HG03457 (cell line): ENCODE data around the gene TRAF6.

Source experiments
- ATAC-seq: cut with Tn5 transposase; IDR thresholded peaks from one replicate; pipeline ENCODE4 v1.9.1; 2021; ENCODE audit warnings: moderate number of reproducible peaks; ENCODE audit not compliant: unreplicated experiment

The TRAF6 gene

DNA sequence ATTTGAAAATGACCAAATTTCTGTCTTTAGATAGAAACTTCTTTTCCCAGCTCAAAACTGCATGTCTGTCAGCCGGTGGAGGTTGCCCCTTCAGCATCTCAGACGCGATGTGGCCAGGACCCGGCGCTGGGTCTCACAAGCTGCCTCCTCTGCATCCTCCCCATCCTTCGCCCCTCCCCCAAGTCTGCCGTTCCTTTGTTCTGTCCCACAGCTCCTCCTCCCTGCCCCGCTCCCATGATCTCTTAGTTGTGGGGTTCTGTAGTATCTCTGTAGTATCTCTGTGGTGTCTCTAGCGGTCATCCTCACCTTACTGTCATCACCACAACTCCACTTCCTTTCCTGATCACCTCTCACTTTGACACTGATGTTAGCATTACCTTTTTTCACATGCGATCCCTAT is 49.9 kb downstream of the TRAF6 start:
- no peak for ATAC-seq

DNA sequence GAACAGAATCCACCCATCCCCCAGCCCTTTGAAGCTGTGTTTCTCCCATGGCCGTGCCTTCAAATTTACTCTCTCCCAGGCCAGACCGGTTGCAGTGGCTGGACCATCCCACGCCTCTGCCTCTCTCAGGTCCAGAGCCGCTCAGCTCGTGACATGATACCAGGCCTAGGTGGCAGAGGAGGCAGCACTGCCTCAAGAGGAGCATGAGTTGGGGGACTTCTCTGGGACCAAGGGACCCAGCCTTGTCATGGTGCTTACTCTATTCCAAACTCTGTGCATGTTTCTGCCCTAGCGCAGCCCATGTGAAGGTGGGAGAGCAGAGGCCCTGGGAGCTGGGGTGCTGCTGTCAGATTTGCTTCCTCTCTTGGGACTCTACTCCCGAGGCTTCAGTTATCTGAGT is 51.0 kb downstream of the TRAF6 start:
- ATAC-seq = no peak

DNA sequence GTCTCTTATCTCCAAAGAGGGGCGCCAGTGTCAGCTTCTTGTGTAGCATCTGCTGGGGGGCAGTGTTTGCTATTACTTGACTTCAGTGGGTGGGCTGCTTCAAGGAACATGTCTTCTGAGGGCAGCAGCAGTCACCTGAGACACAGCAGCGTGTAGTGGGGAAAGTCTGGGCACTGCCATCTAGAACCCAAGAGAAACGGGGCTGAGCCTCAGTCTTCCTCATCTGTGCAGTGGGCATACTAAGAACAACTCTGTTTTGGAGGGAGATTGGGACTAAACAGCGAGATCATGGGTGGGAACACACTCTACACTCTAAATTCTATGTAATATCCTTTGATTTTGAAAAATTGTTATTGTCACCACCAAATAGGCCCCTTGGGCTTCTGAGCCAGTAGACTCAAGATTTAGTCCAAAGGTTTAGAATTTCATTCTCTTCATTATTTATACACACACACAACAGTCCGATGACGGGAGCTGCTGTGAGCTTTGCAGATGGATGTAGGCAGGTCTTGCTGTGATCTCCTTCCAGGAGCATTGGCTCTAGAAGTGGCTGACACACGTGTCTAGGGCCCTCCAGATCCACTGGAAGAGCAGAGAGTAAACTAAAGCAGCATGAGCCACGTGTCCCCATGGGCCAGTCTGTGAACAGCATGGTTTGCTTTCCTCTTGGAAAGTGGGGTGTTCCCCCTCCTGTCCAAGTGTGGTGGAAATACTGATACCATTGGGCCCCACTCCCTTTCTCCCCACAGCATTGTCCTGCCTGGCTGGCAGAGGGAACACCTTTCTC is 51.8 kb downstream of the TRAF6 start:
- no peak for ATAC-seq

DNA sequence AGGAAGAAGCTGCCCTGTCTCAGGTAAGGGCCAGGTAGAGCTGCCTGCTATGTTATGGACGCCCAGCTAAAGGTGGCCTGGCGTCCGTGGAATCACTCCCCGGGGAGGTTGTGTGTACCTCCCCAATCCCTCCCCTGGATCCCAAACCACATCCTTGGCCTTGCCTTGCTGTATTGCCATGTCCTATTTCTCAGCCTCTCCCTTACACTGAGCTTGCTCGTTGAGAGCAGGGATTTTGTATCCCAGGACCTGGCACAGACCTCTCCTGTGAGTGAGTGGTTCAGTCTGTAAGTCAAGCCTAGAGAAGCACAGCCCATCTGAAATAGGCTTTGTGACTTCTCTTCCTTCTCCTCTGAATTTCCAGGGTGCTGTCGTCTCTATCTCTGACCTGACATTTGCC is 53.9 kb downstream of the TRAF6 start:
- ATAC-seq = no peak

DNA sequence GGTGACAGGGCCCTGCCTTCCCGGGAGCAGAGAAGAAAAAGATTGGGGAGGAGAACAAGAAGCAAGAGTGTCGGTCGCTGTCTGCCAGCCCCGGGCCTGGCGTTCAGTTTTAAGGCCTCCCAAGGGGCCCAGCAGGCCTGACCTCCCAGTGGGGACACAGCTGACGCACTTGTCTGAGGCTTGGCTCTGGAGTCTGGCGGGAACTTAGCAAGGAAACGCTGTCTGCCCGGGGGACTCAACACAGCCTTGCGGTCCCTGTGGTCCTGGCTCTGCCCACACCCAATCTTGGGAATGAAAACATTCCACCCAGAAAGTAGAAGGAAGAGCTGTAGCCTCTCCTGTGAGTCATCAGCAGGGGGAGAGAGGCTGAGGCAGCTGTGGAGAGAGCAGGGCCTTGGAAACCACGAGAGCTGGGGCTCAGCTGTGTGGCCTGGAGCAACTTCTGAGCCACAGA is 54.4 kb downstream of the TRAF6 start:
- ATAC-seq = no peak

DNA sequence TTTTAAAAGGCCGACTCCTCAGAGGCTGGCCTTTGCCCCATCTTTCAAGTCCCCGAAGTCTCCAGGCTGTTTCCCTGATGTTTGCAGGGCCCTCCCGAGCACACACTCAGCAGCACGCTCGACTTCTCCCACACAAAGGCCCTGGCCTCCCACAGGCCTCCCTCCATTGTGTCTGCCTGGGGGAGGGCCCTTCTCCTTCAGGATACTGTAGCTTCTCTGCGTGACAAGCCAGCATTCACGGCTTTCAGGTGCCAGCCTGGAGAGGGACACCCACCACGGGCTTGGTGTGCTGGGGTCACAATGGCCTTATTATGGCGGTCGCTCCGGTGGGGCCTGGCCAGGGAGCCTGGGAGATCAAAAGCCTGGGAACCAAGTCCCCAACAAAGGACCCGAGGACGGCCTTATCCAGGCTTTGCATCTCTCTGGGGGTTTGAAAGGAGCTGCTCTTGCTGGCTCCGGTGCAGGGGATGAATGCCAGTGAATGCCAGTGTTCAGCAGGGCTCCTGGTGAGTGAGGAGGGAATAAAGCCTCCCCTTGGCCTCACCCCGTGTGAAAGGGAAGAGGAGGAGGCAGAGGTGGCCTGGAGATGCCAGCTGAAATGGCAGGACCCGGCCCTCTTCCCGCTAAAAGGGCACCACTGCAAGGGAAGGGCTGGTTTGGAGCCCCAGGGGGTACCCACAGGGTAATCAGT is 55.0 kb downstream of the TRAF6 start:
- no peak for ATAC-seq

DNA sequence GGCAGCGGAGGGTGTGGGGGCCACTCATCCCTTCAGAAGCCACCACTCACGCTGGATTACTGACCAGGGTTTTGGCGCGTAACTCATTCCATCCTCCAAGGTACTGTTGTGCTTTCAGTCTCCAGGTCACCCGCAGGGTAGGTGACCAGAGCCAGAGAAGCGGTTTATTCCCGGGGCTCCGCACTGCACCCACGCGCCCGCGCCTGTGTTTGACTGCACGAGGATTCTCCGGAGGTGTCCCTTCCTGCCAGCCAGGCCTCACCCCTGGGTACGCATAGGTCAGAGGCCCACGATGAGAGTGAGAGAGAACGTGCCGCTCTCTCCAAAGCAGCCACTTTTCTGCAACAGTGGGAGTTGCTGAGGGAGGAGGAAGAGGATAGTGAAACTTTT is 55.5 kb downstream of the TRAF6 start:
- no peak for ATAC-seq

DNA sequence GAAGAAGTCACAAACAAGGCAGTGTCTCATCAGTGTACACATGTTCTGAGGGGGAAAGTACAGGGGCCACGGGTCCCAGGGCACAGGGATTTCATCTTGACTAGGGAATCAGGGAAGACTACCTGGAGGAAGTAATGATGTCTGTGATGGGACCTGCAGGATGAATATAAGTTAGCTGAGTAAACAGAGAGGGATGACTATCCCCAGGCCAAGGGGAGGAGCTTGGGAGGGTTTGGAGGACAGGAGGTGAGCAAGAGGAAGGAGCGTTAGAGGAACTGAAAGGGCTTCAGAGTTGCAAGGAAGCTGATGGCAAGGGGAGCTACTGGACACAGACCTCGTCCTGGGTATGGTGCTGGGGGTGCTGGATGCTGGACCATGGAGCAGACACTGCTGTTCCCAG is 56.4 kb downstream of the TRAF6 start:
- no peak for ATAC-seq

DNA sequence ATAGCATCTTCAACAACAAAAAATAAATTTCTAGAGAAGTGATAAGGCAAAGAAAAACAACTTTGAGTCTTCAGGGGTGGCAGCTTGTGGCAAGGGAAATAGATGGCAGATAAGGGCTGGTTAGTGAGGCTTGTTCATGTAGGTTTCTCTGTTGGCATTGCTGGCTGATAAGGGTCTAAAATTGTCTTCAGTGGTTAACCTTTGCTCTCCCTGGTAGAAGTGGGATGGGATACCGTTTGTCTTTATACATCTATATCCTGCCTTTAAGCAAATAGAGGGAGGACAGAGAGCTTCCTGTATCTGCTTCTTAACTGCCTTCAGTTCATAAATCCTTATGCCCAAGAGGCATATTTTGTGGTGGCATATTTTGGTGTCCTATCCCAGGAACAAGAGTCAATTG is 57.1 kb downstream of the TRAF6 start:
- ATAC-seq = no peak

DNA sequence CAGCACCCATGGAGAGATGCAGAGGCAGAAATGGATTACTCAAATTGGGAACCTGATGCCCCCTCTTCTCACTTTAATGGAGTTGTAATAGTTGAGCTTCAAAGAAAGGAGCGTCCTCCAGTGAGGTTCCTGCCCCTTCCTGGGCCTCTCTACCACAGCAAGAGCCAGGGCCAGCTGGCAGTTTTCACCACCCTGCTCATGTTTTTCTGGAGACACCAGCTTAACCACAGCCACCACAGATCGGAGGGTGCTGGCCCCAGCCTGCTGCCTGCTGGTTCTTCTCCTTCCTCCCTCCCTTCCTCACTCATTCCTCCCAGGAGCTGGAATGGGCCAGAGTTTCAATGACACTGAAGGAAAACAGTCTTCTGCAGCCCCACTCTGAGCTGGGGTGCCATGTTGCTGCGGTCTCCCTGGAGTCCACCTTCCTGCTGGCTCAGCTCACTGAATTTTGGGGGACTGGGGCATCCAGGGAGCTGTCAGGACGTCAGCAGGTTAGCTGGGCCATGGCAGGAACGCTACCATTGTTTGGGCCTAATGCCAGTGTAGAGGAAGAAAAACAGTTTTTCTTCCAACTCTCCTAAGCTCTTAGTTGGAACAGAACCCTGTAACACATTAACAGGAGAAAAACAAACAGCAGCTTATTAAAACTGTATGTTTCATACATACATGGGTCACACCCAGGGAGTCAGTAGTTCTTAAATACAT is 57.7 kb downstream of the TRAF6 start:
- no peak for ATAC-seq

DNA sequence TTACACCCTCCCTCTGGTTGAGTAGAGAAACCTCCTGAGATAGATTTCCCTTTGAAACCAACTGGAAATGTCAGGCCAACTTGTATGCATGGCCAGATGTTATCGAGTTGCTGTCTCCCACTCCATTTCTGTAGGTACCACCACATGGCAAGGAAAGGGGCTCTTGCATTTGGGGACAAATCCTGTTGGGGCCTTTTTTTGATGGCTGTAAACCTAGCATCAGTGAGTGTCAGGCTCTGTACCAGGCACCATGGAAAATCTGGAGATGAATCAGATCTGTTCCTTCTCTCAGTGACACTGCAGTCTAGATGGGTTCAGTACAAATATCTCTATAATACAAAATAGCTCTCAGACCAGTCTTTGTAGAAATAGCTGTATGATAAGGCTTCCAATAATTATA is 58.4 kb downstream of the TRAF6 start:
- no peak for ATAC-seq

DNA sequence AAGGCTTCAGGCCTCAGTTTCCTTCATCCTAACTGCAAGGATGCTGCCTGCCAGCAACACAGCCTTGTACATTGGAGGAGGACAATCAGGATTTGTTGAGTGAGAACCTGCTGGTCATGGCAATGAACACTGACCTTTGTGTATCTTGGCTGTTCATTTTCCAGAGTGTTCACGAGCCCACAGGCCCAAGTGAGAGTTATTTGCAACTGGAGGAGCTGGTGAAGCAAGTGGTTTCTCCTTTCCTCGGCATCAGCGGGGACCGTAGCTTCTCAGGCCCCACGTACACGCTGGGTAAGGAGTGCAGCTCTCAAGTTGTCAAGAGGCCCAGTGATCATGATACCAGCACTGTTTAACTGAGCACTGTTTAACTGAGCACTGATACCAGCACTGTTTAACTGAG is 59.0 kb downstream of the TRAF6 start:
- ATAC-seq = no peak

DNA sequence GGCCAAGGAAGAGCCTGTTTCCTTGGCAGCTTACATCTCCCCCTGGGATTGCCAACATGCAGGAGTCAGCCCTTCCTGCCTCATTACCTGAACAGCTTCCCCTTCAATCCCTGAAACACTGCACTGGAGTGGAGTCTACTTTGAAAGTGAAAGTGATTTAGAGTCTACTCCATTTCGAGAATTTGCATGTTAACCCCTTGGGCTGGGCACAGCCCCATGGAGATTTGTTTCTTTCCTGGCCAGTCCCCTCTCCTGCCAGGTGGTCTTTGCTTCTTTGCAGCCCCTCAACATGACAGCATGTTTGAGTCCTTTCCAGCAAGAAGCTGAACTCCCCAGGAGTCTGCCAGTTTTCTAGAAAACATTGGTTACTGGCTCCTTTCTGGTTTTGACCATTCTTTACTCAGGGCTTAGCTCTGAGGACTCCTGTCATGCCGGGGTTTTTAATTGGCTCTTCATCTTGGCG is 59.9 kb downstream of the TRAF6 start:
- ATAC-seq = no peak

DNA sequence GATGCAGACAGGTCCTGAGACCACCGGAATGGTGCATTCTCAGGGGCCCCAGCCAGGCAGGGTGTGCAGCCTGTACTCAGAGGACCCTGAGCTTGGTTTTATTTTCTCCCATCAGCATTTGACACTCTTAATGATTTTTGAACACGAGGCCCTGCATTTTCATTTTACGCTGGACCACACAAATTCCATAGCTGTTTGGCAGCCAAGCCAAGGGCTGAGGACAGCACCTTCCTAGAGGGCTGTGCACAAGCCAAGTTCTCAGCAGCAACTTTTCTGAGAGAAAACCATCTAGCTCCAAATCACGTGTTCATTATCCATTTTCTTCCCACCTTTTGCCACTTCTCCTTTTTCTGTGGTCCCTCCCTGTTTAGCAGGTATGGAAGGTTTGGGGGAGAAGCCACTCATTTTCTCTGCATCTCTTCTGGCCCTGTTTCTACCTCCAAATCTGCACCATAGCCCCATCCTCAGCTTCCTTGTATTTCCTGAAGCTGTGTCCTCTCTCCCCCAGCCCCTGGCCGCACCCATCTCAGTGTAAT is 60.4 kb downstream of the TRAF6 start:
- ATAC-seq = no peak

DNA sequence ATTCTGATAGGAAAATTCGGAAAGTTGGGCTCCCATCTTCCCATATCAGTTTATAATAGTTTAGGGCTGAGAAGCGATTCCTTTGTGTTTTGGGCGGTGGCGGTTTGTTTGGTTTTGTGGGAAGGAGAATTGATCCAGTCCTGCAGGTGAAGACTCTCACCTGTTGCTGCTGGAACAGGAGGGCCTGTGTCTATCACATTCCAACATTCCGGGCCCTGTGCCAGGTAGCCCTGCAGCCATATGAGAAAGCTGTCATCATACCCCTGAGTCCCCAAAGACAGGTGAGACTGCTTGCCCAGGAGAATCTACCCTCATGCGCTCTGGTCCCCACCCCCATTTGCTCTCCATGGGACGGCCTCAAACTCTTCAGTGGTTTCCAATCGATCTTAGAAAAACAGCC is 62.1 kb downstream of the TRAF6 start:
- ATAC-seq = no peak

DNA sequence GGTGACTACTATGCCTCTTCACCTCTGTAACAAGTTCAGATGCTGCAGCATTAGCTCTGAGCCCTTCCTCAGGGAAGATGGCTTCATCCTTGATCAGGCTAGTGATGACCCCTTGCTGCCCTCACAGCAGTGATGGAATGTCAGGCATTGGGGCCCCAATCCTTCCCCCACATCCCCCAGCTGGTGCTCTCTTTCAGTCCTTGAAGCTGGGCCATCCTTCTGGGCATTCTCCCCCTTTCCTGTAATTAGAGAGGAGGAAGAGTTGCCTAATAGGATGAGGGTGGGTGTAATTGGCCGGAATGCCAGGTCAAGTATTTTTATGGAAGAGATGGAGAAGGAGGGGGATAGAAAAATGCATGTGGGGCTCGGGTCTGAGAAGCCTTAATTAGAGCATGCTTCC is 62.6 kb downstream of the TRAF6 start:
- ATAC-seq = no peak

DNA sequence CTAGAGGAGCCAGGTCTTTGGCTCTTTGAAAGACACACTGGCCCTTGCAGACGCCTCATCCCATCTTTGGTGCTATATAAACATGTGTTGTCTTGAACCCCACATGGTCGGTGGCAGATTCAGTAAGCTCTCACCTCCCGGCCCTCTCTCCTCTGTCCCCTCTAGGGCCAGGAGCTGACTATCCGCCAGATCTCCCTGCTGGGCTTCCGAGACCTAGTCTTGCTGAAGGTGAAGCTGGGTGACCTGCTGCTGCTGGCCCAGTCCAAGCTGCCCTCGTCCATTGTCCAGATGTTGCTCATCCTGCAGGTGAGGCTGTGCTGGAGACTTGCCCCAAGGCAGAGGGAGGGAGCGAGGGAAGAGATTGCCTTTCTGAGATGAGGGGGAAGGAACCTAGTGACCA is 63.9 kb downstream of the TRAF6 start:
- ATAC-seq = no peak

DNA sequence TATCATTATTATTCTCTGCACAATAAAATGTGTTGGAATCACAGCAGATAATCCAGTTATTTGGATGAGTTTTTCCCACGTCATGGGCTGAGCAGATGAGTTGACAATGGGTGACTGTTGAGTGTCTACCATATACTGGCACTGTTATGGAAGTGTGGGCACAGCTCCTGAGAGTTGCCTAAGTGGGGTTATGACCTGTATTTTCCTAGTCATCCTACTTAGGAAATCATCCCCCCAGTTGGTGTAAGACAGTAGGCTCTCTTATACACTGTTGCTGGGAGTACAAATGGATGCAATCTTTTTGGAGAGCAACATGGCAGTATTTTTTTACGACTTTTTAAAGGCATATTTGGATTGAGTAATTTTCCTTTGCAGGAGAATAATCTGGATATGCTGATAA is 66.4 kb downstream of the TRAF6 start:
- ATAC-seq = no peak

DNA sequence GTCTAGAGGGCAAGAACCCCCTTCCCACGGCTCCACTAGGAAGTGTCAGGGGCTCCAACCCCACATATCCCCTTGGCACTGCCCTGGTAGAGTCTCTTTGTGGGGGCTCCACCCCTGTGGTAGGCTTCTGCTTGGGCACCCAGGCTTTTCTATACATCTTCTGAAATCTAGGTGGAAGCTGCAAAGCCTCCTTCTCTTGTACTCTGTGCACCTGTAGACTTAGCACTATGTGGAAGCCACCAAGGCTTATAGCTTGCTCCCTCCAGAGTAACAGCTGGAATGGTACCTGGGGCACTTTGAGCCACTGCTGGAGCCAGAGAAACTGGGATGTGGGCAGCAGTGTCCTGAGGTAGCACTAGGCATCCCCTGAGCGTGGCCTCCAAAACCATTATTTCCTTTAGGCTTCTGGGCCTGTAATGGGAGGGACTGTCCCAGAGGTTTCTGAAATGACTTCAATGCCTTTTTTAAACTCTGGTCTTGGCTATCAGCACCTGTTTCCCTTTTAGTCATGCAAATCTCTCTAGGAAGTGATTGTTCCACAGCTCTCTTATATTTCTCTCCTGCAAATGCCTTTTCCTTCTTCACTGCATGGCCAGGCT is 68.4 kb downstream of the TRAF6 start:
- ATAC-seq = peak; percentile 91

DNA sequence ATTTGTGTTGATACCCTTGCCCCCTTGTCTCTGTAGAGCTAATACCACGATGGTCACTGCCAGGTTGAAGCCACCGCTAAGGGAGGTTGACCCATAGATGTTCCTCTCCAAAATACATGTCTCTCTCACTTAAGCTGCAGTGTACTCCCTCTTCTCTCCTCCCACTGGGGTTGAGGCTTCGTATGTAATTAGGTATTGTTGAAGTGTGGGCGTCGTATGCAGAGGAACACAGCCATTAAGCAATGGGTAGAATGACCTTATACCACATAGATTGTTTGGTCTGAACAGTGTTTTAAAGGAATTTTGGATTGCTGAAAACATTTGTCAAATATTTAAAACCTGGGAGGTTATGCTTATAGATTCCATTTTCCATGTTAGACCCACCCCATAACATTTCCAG is 71.9 kb downstream of the TRAF6 start:
- ATAC-seq = no peak

DNA sequence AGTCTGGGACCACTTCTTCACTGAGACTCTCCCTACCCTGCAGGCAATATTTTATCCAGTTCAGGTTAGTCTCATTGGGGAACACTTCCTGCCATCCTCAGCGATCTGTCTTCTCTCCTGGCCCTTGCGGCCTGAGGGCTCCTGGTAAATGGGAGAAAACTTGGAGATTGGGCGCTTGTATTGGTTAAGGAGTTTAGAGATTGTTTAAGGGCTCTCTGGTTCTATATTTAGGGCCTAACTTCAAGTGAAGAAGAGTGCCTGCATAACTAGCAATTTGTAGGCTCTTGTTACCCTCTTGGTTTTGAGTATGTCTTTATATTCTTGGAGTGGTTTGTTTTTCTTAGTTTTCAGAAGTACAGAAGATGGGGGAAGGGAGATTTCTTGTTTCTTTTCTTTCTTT is 72.7 kb downstream of the TRAF6 start:
- no peak for ATAC-seq
